Neural progenitor cell (in vitro differentiated cells): ENCODE results near the gene GIGYF2.

Experiments used
- EZH2phosphoT487 ChIP-seq: fragments of 200-600 bp; sonication (generic); IDR thresholded peaks from 2 replicates; pipeline ENCODE4 v1.6.1; 2017; ENCODE audit warnings: antibody characterized with exemption
- TF ChIP-seq, protein P1 (sequence below): fragments of 200-600 bp; sonication (generic); IDR thresholded peaks from 2 replicates; pipeline ENCODE4 v1.5.1; 2017; ENCODE audit warnings: antibody characterized with exemption, mild to moderate bottlenecking

DNA sequence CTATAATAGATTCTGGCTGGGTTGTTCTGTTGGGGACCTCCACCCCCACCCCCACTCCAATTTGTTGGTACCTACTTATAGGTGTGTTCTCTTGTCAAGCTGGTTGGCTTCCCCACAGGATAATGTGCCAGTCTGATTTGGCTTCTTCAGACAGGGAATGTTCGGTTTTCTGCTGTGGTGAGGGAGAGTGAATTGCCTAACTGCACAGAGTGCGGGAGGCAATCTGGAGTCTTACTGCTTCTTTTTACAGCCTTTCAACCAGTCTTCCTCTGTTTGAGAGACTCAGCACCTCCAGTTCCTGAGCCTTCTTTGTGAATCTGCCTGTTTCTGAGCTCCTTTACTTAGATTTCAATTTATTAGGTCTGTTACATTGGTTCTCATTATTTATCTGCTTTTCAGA lies 145.6 kb downstream of the GIGYF2 start:
- TF ChIP-seq, protein P1, sequence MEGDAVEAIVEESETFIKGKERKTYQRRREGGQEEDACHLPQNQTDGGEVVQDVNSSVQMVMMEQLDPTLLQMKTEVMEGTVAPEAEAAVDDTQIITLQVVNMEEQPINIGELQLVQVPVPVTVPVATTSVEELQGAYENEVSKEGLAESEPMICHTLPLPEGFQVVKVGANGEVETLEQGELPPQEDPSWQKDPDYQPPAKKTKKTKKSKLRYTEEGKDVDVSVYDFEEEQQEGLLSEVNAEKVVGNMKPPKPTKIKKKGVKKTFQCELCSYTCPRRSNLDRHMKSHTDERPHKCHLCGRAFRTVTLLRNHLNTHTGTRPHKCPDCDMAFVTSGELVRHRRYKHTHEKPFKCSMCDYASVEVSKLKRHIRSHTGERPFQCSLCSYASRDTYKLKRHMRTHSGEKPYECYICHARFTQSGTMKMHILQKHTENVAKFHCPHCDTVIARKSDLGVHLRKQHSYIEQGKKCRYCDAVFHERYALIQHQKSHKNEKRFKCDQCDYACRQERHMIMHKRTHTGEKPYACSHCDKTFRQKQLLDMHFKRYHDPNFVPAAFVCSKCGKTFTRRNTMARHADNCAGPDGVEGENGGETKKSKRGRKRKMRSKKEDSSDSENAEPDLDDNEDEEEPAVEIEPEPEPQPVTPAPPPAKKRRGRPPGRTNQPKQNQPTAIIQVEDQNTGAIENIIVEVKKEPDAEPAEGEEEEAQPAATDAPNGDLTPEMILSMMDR = no peak
- no peak for TF ChIP-seq EZH2phosphoT487
